H1 (cell line): ENCODE measurements around the gene COL6A3. TPM values are rescaled to one million over a fixed set of nuclear protein-coding genes. Genes with fewer than 3 reads are reported as not detected.

Experiments
- CEBPB ChIP-seq: IDR thresholded peaks from 2 replicates; pipeline ENCODE4 v1.6.1; 2012; ENCODE audit warnings: low read depth, low read length
- RBBP5 ChIP-seq: IDR thresholded peaks from 2 replicates; pipeline ENCODE4 v1.7.1; 2012; ENCODE audit warnings: low read depth, mild to moderate bottlenecking, inconsistent platforms, low read length, moderate library complexity, borderline replicate concordance
- SIN3A ChIP-seq, 2 experiments: IDR thresholded peaks in 1 of 2; conservative IDR thresholded peaks in 1 of 2; 2 replicates each; pipeline ENCODE4 v1.6.1; 2011 to 2012; ENCODE audit warnings: low read length in 2 of 2, improper control_type of control experiment in 1 of 2, low read depth in 1 of 2, mild to moderate bottlenecking in 1 of 2
- SP2 ChIP-seq: IDR thresholded peaks from 2 replicates; pipeline ENCODE4 v1.6.1; 2012; ENCODE audit warnings: mild to moderate bottlenecking, low read length, inconsistent platforms
- polyA plus RNA-seq, 7 experiments: library from polyadenylated mRNA; depleted of rRNA in 3 of 7; stranded (reverse) in 5 of 7; unstranded in 2 of 7; fragments of >200 nt in 5 of 7; fragments of 200-250 nt in 2 of 7; gene quantifications; 1 replicate in 5 of 7; 2 replicates in 1 of 7; 4 replicates in 1 of 7; pipeline versions ENCODE4 v1.2.1 to v1.2.3, GENCODE V29; 2011 to 2013; ENCODE audit warnings: missing spikeins in 2 of 7, mixed read lengths in 2 of 7
- total RNA-seq: library from RNA; stranded (reverse); fragmentation: NEBNext Ultra II Directional; extraction: Animal tissue kit (Norgen Biotek cat#: 25700); gene quantifications from 2 replicates; pipeline ENCODE4 v1.2.1, GENCODE V29; 2021

Gene COL6A3
- total and polyA plus RNA-seq, 2 of the 8 experiments (the other 6 are each of a cell fraction or from before 2014, with no cell fraction given) = 1.2 to 3.4 TPM

DNA sequence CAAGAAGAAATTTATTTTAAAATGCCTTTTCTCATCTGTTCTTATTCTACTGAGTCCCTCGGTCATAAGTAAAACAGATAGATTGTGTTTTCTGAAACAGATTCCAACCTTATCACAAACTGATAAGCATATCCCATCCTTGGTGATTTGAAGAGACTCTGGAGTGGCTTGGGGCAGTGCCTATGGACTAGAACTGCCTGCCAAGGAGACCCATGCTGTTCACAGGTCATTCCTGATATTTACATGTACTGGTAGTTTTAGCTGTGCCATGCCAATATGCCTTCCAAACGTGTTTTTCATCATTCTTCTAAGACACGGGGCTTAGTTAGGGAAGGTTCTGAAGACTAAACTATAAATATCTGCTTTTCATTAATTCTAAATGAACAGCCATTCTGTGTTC lies 11.4 kb upstream of the COL6A3 start (continued):
- no peak for TF ChIP-seq RBBP5
- TF ChIP-seq SP2 = no peak
- TF ChIP-seq CEBPB = no peak
- TF ChIP-seq SIN3A (conservative IDR thresholded peaks at IDR 0.05 in 1 of 2, IDR thresholded peaks at IDR 0.05 in 1 of 2; ENCODE audit: low read depth in 1 of 2, low read length in 2 of 2) = no peak
- TF ChIP-seq, all 59 proteins: peak for 0
